ENCODE data around the gene DLG5. TPM values are rescaled to one million over a fixed set of nuclear protein-coding genes. Genes with fewer than 3 reads are reported as not detected.

DLG5 gene
- total RNA-seq, 2 experiments from 2014 or later: 4.8 to 5.0 TPM

DNA sequence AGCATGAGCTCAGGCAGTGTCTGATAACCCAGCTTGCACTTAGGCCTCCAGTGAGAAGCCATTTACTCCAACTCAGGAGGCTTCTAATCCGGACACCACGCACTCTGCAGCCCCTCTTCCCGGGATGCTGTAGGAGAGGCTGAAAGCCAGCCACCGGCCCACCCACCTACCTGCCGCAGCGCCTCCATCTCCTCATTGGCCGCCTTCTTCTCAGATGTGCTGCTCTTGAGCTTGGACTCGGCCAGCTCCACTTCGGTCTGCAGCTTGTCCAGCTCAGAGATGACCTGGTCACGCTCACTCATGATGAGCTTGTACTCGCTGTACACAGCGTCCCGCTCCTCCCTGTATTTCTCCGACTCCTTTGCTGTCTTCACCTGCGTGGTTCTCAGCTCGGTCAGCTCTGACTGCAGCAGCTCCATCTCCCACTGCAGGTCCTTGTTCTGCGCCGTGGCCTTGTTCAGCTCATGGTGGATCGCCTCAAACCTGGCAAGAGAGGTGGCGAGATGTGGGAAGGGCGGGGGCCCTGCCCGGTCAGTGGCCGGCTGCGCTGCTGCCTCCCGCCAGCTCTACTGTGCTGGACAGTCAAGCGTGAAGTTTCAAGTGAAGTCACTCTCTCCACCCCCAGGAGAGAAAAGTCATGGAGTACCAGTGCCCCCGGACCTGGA, 84.7 kb downstream of the DLG5 start:
- Mint-ChIP-seq H3K4me1 (peaks cover 11% of the 10 kb centered on the region), H3K27ac (no peak overlapping the region)

DNA sequence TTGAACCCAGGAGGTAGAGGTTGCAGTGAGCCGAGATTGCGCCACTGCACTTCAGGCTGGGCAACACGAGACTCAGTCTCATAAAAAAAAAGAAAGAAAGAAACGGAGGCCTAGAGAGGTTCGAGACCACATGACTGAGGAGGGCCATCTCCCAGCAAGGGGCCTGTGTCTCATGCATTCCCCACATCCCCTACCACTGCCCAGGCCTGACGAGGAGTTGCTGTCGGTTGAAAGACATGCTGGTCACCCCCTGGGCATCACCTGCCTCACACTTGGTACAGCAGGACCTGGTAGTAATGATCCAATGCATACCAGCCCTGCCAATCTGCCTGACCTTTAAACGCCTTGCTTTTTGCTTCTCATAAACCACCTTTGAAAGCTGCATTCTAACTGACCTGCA, 85.9 kb downstream of the DLG5 start:
- no peaks in the 10 kb centered on the region for H3K36me3 Mint-ChIP-seq
- no peak overlapping the region for H3K27ac Mint-ChIP-seq
- DNase-seq (no peak), ATAC-seq (ENCODE audit: low read depth) (no peak)
- H3K9me3 Mint-ChIP-seq: no peaks in the 10 kb centered on the region
- H3K4me3 Mint-ChIP-seq: no peak overlapping the region
- H3K4me1 Mint-ChIP-seq: peaks cover 14% of the 10 kb centered on the region
- POLR2A ChIA-PET: no interaction called here
- H3K27me3 Mint-ChIP-seq: no peaks in the 10 kb centered on the region

More for the DNA sequence above, 84.7 kb downstream of the DLG5 start:
- H3K9me3 Mint-ChIP-seq: no peaks in the 10 kb centered on the region
- POLR2A ChIA-PET: no interaction called here
- DNase-seq (no peak), ATAC-seq (ENCODE audit: low read depth) (no peak)
- H3K36me3 Mint-ChIP-seq: no peaks in the 10 kb centered on the region
- H3K4me3 Mint-ChIP-seq: no peak overlapping the region
- no peaks in the 10 kb centered on the region for H3K27me3 Mint-ChIP-seq

- no peak for DNase-seq
- no peak overlapping the region for H3K4me3 Mint-ChIP-seq
- POLR2A ChIA-PET: no interaction called here
- no peak for ATAC-seq (ENCODE audit: low read depth)
- H3K27me3 Mint-ChIP-seq: no peaks in the 10 kb centered on the region
- H3K4me1 Mint-ChIP-seq: peaks cover 13% of the 10 kb centered on the region
- no peaks in the 10 kb centered on the region for H3K36me3 Mint-ChIP-seq
- H3K9me3 Mint-ChIP-seq: no peaks in the 10 kb centered on the region
- peak overlapping the region; percentile 51 for H3K27ac Mint-ChIP-seq
Measured at GRCh38 chr10:77837925-77838595, 88.5 kb downstream of the DLG5 start.

- H3K27me3 Mint-ChIP-seq: no peaks in the 10 kb centered on the region
- ATAC-seq (ENCODE audit: low read depth) (peak; percentile 84), DNase-seq (peak; percentile 53)
- no peak overlapping the region for H3K4me3 Mint-ChIP-seq
- H3K4me1 Mint-ChIP-seq: peaks cover 13% of the 10 kb centered on the region
- POLR2A ChIA-PET: interaction anchor here (0.8 kb wide), 1 partner anchor 36 kb away, joined by 3 read pairs; no protein-coding TSS in a partner anchor
- H3K36me3 Mint-ChIP-seq: no peaks in the 10 kb centered on the region
- H3K9me3 Mint-ChIP-seq: no peaks in the 10 kb centered on the region
- H3K27ac Mint-ChIP-seq: peak overlapping the region; percentile 51
Measured at GRCh38 chr10:77837248-77837924, 89.2 kb downstream of the DLG5 start.

DNA sequence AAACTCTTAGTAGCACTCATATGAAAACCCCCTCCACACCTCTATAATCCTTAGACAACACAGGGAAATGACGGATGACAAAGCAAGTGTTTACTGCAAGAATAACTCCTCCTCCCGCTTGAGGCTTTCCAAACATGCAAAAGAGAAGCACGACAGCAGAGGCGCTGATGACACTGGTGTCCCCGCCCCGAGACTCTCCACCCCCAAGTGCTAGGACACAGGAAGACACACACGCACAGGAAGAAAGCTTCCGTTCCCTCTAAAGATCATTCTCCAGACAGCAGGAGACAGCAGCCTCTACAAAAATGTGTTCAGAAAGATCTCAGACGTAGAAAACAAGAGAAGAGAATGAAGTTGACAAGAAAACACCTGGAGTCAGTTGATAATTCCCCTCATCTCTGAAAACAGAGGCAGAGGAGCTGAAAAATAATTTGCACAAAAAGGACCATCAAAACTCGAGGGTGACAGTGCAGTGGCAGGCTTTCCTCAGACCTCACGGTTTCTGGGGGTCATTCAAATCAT, 90.2 kb downstream of the DLG5 start:
- ATAC-seq (ENCODE audit: low read depth) (peak; percentile 87), DNase-seq (peak; percentile 51)
- Mint-ChIP-seq H3K9me3 (no peaks in the 10 kb centered on the region), H3K4me1 (peaks cover 13% of the 10 kb centered on the region), H3K36me3 (no peaks in the 10 kb centered on the region), H3K27ac (peak overlapping the region; percentile 96), H3K27me3 (no peaks in the 10 kb centered on the region), H3K4me3 (peak overlapping the region; percentile 79)
- POLR2A ChIA-PET: interaction anchor here (0.6 to 1.1 kb wide), 2 partner anchors 9 to 114 kb away, joined by 3 to 4 read pairs; no protein-coding TSS in a partner anchor

DNA sequence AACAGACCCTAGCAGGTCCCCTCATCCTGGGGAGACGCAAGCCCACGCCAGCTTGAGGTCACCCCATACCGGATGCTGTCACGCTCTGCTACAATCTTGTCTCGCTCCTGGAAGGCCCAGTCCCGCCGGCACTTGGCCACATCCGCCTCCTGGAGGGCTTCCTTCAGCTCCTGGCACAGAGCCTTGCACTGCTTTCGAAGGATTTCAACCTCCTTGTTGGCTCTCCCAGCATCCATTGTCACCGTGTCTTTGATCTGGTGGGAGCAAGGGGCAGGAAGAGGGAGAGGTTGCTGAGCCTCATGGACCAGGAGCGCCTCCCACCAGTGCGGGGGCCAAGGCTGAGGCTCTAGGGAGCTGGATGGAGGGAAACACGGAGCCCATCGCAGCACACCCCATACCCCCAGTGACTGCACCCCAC, 90.9 kb downstream of the DLG5 start:
- Mint-ChIP-seq H3K4me1 (peaks cover 13% of the 10 kb centered on the region), H3K4me3 (no peak overlapping the region), H3K36me3 (no peaks in the 10 kb centered on the region), H3K27ac (peak overlapping the region; percentile 96), H3K27me3 (no peaks in the 10 kb centered on the region), H3K9me3 (no peaks in the 10 kb centered on the region)
- POLR2A ChIA-PET: interaction anchor here (1.1 kb wide), 1 partner anchor 9 kb away, joined by 3 read pairs; no protein-coding TSS in a partner anchor
- ATAC-seq (ENCODE audit: low read depth): no peak
- DNase-seq: no peak

DNA sequence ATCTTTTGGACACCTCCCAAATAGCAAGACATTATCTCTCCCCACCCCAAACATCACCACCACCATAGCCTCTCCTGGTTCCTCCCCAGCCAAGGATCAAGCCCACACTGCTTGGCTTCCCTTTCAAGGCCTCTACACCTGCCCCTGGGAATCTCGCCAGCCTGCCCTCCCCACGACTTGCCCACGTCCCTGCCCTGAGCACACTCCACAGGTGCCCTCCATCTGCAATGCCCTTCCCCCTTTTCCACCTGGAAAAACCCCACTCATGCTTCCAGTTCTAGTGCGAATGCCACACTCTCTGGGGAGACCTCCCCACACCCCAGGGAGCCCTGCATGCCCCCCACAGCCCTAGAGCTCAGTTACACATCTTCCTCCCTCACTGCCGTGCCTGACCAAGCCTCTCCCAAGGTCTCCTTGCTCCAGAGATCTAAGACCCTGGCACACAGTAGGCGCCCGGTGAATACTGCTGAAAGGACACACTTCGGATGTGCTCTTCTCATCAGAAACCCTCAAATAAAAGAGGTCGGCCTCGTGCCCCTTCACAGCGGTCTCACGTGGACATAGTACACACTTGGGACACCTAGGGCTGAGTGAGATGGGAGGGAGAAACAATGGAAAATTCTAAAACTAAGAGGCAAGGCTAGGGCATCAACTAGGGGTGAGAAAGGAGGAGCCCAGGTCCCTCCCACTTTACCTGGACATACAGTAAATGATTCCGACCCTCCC, 91.4 kb downstream of the DLG5 start:
- Mint-ChIP-seq H3K27ac (peak overlapping the region; percentile 96), H3K9me3 (no peaks in the 10 kb centered on the region), H3K4me3 (no peak overlapping the region), H3K27me3 (no peaks in the 10 kb centered on the region), H3K4me1 (peaks cover 13% of the 10 kb centered on the region), H3K36me3 (no peaks in the 10 kb centered on the region)
- no peak for DNase-seq
- POLR2A ChIA-PET: no interaction called here
- ATAC-seq (ENCODE audit: low read depth): no peak

DNA sequence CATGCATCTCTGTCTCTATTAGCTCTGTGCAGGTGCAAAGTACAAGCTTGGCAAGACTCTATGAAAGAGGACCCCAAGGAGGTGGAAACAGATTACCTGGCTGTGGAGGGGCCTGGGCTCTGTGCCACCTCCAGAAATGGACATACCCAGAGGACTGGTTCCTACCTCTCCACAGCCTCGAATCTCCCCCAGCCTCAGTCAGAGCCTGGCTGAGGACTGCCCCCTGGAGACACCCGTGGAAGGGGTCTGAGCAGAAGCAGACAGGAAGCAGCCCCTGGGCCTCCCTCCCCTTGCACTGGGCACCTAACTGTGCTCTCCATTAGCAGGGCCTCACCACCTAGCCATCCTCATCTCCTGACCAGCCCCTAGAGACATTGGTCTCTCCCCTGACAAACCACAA, 92.0 kb downstream of the DLG5 start:
- Mint-ChIP-seq H3K9me3 (no peaks in the 10 kb centered on the region), H3K27ac (peak overlapping the region; percentile 96), H3K4me1 (peaks cover 13% of the 10 kb centered on the region), H3K4me3 (no peak overlapping the region), H3K27me3 (no peaks in the 10 kb centered on the region), H3K36me3 (no peaks in the 10 kb centered on the region)
- no peak for DNase-seq
- POLR2A ChIA-PET: no interaction called here
- no peak for ATAC-seq (ENCODE audit: low read depth)

DNA sequence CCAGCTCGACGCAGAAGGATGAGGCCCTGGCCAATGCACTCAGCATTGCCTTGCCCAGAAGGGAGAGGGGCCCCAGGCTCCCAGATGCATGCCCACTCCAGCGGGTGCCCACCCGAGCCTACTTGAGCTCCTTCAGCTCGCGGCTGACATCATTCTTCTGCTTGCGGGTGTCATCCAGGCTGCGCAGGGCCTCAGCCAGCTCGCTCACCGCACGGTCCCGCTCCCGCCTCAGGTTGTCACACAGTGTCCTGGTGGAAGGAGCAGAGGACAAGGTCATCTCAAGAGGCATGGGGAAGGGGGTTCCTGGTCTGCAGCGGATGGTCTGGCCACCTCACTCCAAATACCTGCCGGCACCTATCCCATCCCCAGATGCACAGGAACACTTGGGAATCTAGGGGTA, 92.8 kb downstream of the DLG5 start:
- no peaks in the 10 kb centered on the region for H3K36me3 Mint-ChIP-seq

DNA sequence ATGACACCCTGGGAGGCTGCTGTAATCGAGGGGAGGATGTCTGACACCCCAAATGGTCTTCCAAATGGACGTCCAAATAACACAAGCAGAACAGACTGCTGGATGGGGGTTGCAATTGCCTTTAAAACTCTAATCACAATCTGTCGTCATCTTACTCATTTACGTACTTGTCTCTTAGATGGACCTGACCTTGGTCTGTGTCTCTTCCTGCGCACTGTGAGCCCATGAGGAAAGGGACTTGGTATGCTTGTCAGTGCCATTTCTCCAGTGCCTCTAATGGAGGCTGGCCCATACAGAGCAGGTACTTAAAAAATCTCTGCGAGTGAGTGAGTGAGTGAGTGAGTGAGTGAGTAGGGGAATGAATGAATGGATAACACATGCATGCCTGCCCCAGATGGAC, 93.3 kb downstream of the DLG5 start:
- Mint-ChIP-seq H3K27me3 (no peaks in the 10 kb centered on the region), H3K4me3 (no peak overlapping the region), H3K4me1 (peaks cover 13% of the 10 kb centered on the region), H3K27ac (no peak overlapping the region), H3K9me3 (no peaks in the 10 kb centered on the region), H3K36me3 (no peaks in the 10 kb centered on the region)
- DNase-seq (no peak), ATAC-seq (ENCODE audit: low read depth) (no peak)
- POLR2A ChIA-PET: no interaction called here

More for the DNA sequence above, 92.8 kb downstream of the DLG5 start:
- Mint-ChIP-seq H3K4me1 (peaks cover 13% of the 10 kb centered on the region), H3K27ac (no peak overlapping the region), H3K27me3 (no peaks in the 10 kb centered on the region), H3K4me3 (no peak overlapping the region), H3K9me3 (no peaks in the 10 kb centered on the region)
- no peak for DNase-seq
- POLR2A ChIA-PET: no interaction called here
- no peak for ATAC-seq (ENCODE audit: low read depth)

DNA sequence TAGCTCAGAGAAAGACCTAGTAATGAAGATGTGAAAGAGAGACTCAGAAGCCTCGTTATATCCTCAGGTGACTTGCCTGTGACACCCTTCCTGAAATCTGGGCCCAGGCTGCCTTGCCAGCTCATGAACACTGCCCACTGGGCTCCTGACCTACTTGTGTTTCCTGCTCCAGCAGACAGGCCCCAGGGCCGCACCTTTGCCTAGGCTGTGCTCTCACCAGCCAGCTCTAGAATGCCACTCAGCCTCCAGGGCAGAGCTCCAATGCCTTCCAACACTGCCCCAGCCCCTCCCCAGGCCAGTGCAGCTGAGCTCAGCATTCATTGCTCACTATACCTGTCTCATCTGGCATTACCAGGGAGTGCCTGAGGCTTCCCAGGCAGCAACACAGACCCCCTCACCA, 94.3 kb downstream of the DLG5 start:
- Mint-ChIP-seq H3K4me1 (peaks cover 11% of the 10 kb centered on the region), H3K36me3 (no peaks in the 10 kb centered on the region), H3K27ac (no peak overlapping the region), H3K4me3 (no peak overlapping the region), H3K27me3 (no peaks in the 10 kb centered on the region), H3K9me3 (no peaks in the 10 kb centered on the region)
- ATAC-seq (ENCODE audit: low read depth) (no peak), DNase-seq (no peak)
- POLR2A ChIA-PET: no interaction called here

GRCh38 chr10:77829356-77829755, 97.2 kb downstream of the DLG5 start:
- H3K4me1 Mint-ChIP-seq: no peaks in the 10 kb centered on the region
- no peaks in the 10 kb centered on the region for H3K36me3 Mint-ChIP-seq
- no peak overlapping the region for H3K27ac Mint-ChIP-seq
- POLR2A ChIA-PET: no interaction called here
- no peaks in the 10 kb centered on the region for H3K9me3 Mint-ChIP-seq
- H3K4me3 Mint-ChIP-seq: no peak overlapping the region
- ATAC-seq (ENCODE audit: low read depth) (no peak), DNase-seq (no peak)
- H3K27me3 Mint-ChIP-seq: no peaks in the 10 kb centered on the region

- Mint-ChIP-seq H3K4me1 (no peaks in the 10 kb centered on the region), H3K27ac (no peak overlapping the region), H3K36me3 (no peaks in the 10 kb centered on the region), H3K9me3 (no peaks in the 10 kb centered on the region), H3K27me3 (no peaks in the 10 kb centered on the region), H3K4me3 (no peak overlapping the region)
- POLR2A ChIA-PET: no interaction called here
- ATAC-seq (ENCODE audit: low read depth) (no peak), DNase-seq (no peak)
Measured at GRCh38 chr10:77828377-77828776, 98.2 kb downstream of the DLG5 start.
